Calu3 (cell line): Measurements from ENCODE around the gene PCLO. TPM values are rescaled to one million over a fixed set of nuclear protein-coding genes. Genes with fewer than 3 reads are reported as not detected.

Source experiments
- BruUV-seq: library from RNA; stranded (reverse); fragments of 400-500 nt; replicated peaks from 2 replicates; lab custom pipeline; 2021; lab: Mats Ljungman, UMichigan
- CTCF ChIA-PET: fragments of 300-600 bp; sonication (Branson Sonifier 250); formaldehyde crosslinking; loops from one replicate; lab custom pipeline; 2022; ENCODE audit warnings: antibody characterized with exemption; lab: Charles Lee
- DNase-seq: peaks from one replicate; pipeline ENCODE4 v3.0.0; 2022
- H3K27ac Mint-ChIP-seq: one replicate; pipeline ENCODE4 v1.8.0; 2022; ENCODE audit warnings: mixed read lengths; ENCODE audit not compliant: unreplicated experiment
- H3K27me3 Mint-ChIP-seq: one replicate; pipeline ENCODE4 v1.8.0; 2022; ENCODE audit warnings: mixed read lengths; ENCODE audit not compliant: unreplicated experiment
- H3K36me3 Mint-ChIP-seq: one replicate; pipeline ENCODE4 v1.8.0; 2022; ENCODE audit warnings: mild to moderate bottlenecking, moderate library complexity, mixed read lengths; ENCODE audit not compliant: insufficient read depth, unreplicated experiment
- H3K4me1 Mint-ChIP-seq: one replicate; pipeline ENCODE4 v1.8.0; 2022; ENCODE audit warnings: mild to moderate bottlenecking, low read depth, mixed read lengths; ENCODE audit not compliant: unreplicated experiment
- H3K4me3 Mint-ChIP-seq: one replicate; pipeline ENCODE4 v1.8.0; 2022; ENCODE audit warnings: mild to moderate bottlenecking, low read depth, moderate library complexity, mixed read lengths; ENCODE audit not compliant: unreplicated experiment
- H3K9me3 Mint-ChIP-seq: one replicate; pipeline ENCODE4 v1.8.0; 2022; ENCODE audit warnings: low read depth, mixed read lengths; ENCODE audit not compliant: unreplicated experiment
- intact Hi-C: fragments of 100-400 bp; cut with micrococcal nuclease; formaldehyde crosslinking; loops from one replicate; pipeline ENCODE4 v1.10.0; 2022; ENCODE audit not compliant: unreplicated experiment
- total RNA-seq: library from RNA; stranded (reverse); gene quantifications from 2 replicates; pipeline ENCODE4 v1.2.3, GENCODE V29; 2022
- TF ChIP-seq, protein P1 (sequence below): fragments of 200-600 bp; IDR thresholded peaks from one replicate; pipeline ENCODE4 v1.8.0; 2022; ENCODE audit warnings: antibody characterized with exemption; ENCODE audit not compliant: unreplicated experiment

PCLO gene
- total RNA-seq, 1 experiment from 2014 or later: 9.1 TPM

DNA sequence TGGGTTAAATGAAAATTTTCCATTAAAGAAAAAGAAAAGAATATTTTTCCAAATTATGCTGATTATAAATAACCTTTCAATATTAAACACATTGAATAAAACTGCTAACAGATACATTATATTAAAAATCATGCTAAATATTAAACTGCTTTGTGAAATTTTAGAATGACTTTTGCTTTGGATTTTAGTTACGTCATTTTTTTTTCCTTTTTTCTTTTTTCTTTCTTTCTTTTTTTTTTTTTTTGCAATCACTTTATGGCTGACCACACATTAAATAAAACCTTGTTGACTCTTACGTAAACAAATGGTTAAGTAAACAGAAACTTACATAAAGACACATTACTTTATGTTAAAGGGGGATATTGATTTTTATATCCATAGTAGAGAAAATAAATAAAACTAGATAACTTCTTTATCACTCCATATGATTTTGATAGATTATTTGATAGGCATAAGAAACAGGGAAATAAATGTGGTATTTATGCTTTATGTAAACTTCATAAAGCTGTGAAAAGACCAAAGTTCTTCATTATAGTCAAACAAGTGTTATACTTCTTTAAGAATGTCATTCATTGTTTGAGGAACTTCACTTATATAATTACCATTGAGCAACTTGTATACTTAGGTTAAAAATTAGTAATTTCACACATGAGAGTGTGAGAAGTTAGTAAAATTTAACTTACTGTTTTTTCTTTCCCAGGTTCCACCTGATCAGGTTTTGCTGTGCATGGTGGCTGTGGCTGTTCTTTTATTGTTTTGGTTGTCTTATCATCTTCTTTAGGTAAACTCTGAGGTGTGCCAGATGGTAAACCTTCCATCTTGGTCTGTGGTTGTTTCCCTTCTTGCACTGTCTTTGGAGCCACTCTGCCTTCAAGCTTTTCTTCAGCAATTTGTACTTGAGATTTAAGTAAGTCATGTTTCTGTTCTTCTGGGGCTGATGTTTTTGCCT, 197.3 kb downstream of the PCLO start:
- H3K27me3 Mint-ChIP-seq: no peaks in the 10 kb centered on the region
- CTCF ChIA-PET: no interaction called here
- H3K9me3 Mint-ChIP-seq: no peaks in the 10 kb centered on the region
- peaks cover 18% of the 10 kb centered on the region for H3K4me1 Mint-ChIP-seq
- H3K27ac Mint-ChIP-seq: no peak overlapping the region
- DNase-seq: no peak
- BruUV-seq: no TSS peak
- H3K4me3 Mint-ChIP-seq: no peak overlapping the region
- intact Hi-C loops: no loop called here
- no peaks in the 10 kb centered on the region for H3K36me3 Mint-ChIP-seq
- TF ChIP-seq, protein P1, sequence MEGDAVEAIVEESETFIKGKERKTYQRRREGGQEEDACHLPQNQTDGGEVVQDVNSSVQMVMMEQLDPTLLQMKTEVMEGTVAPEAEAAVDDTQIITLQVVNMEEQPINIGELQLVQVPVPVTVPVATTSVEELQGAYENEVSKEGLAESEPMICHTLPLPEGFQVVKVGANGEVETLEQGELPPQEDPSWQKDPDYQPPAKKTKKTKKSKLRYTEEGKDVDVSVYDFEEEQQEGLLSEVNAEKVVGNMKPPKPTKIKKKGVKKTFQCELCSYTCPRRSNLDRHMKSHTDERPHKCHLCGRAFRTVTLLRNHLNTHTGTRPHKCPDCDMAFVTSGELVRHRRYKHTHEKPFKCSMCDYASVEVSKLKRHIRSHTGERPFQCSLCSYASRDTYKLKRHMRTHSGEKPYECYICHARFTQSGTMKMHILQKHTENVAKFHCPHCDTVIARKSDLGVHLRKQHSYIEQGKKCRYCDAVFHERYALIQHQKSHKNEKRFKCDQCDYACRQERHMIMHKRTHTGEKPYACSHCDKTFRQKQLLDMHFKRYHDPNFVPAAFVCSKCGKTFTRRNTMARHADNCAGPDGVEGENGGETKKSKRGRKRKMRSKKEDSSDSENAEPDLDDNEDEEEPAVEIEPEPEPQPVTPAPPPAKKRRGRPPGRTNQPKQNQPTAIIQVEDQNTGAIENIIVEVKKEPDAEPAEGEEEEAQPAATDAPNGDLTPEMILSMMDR: no peak

DNA sequence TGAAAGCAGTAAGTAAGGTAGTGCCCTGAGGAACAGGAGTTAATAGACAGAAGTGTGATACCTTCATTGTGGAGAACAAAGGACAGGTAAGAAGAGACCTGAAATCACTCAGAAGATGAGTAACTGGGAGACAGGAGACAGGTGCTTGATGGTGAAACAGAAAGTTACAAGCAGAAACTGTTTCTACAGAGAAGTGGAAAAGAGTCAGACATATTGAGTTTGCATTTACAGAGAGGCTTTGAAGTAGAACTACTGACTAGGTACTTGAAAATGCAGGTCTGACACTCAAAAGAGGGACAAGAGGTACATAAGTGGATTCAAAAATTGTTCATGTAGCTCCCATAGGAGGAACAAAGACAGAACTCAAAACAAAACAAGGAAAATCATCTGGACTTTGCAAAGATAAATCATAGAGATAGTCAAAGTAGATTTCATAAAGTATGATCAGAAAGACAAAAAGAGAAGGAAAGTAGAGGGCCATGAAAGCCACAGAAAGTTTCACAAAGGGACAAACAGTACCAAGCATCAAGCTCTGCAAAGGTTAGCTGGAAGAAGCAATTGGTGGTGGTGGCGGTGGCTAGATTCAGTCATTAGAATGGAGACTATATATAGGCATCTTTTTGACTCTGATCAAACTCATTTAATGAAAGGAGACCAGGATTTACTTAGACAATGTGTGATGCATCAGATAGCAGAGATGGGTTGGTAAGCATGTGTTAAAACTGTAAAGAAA, 198.4 kb downstream of the PCLO start:
- Mint-ChIP-seq H3K27ac (no peak overlapping the region), H3K4me3 (no peak overlapping the region), H3K27me3 (no peaks in the 10 kb centered on the region), H3K36me3 (no peaks in the 10 kb centered on the region), H3K9me3 (no peaks in the 10 kb centered on the region), H3K4me1 (peaks cover 18% of the 10 kb centered on the region)
- no peak for DNase-seq
- CTCF ChIA-PET: no interaction called here
- TF ChIP-seq, protein P1: no peak
- BruUV-seq: no TSS peak
- intact Hi-C loops: no loop called here

DNA sequence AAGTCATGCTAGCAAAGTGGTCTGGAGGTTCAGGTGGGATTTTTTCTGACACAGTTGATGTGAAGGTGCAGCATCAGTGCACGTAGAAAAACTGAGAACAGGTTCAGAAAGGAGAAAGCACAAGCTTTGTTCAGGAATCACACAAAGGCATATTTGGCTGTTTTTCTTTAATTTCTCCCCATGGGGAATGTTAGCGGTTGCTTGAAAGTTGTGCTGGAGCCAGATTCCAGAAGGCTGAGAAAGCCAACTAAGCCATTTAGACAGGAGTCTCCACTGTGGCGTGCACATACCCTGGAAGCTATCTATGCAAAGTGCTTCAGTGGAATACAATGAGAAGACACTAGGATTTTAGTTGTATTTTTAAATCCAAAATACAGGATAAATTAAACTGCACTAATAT, 201.4 kb downstream of the PCLO start:
- intact Hi-C loops: no loop called here
- no peaks in the 10 kb centered on the region for H3K27me3 Mint-ChIP-seq
- no TSS peak for BruUV-seq
- DNase-seq: no peak
- H3K9me3 Mint-ChIP-seq: no peaks in the 10 kb centered on the region
- TF ChIP-seq, protein P1: no peak
- H3K36me3 Mint-ChIP-seq: no peaks in the 10 kb centered on the region
- H3K4me3 Mint-ChIP-seq: no peak overlapping the region
- CTCF ChIA-PET: no interaction called here
- H3K27ac Mint-ChIP-seq: no peak overlapping the region
- H3K4me1 Mint-ChIP-seq: peaks cover 17% of the 10 kb centered on the region

DNA sequence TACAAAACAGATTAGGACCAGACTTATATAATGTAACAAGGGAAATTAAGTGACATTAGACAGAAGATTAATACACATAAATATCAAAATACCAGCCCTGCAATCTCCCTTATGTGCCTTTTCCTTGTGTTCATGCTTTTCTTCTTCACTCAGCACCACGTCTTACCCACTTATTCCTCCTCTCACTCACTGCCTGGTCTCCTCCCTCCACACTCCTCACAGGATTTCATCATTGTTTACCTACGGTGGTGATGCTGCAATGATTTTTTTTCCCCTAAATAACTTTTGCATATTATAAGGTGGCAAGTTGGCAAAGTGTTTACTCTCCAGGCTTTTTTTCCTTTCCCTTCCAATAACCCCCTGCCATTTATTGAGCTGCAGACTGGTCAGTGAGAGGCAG, 203.2 kb downstream of the PCLO start:
- H3K9me3 Mint-ChIP-seq: no peaks in the 10 kb centered on the region
- intact Hi-C loops: no loop called here
- peaks cover 8% of the 10 kb centered on the region for H3K4me1 Mint-ChIP-seq
- no peaks in the 10 kb centered on the region for H3K36me3 Mint-ChIP-seq
- H3K27me3 Mint-ChIP-seq: no peaks in the 10 kb centered on the region
- H3K4me3 Mint-ChIP-seq: no peak overlapping the region
- CTCF ChIA-PET: no interaction called here
- no peak overlapping the region for H3K27ac Mint-ChIP-seq
- no TSS peak for BruUV-seq
- TF ChIP-seq, protein P1: no peak
- DNase-seq: no peak
